GM19023 (cell line): ENCODE results near the gene ELP2.

Experiments
- ATAC-seq: cut with Tn5 transposase; IDR thresholded peaks from one replicate; pipeline ENCODE4 v1.9.1; 2021; ENCODE audit warnings: mild to moderate bottlenecking, moderate library complexity; ENCODE audit not compliant: unreplicated experiment

The ELP2 gene

GRCh38 chr18:36124841-36125240, 4.9 kb upstream of the ELP2 start:
- no peak for ATAC-seq

- ATAC-seq: no peak
These were observed 3.0 kb upstream of the ELP2 start for GRCh38 chr18:36126668-36127067.

GRCh38 chr18:36127836-36128529, 1.7 kb upstream of the ELP2 start:
- no peak for ATAC-seq

- no peak for ATAC-seq
These were observed 1.2 kb upstream of the ELP2 start for GRCh38 chr18:36128530-36128870.

- ATAC-seq: peak; percentile 27
These were observed 796 bp upstream of the ELP2 start for GRCh38 chr18:36128907-36129299.

GRCh38 chr18:36130039-36130831, 536 bp downstream of the ELP2 start:
- ATAC-seq: peak; percentile 22

- ATAC-seq: no peak
These were observed 1.4 kb downstream of the ELP2 start for GRCh38 chr18:36130883-36131653.

- ATAC-seq: no peak
These were observed 2.2 kb downstream of the ELP2 start for GRCh38 chr18:36131692-36132483.

GRCh38 chr18:36132756-36133155, 3.1 kb downstream of the ELP2 start:
- ATAC-seq: no peak

GRCh38 chr18:36135264-36135663, 5.6 kb downstream of the ELP2 start:
- no peak for ATAC-seq

GRCh38 chr18:36139245-36139644, 9.5 kb downstream of the ELP2 start:
- ATAC-seq: no peak

- no peak for ATAC-seq
These were observed 11.9 kb downstream of the ELP2 start for GRCh38 chr18:36141576-36141975.

- no peak for ATAC-seq
These were observed 13.1 kb downstream of the ELP2 start for GRCh38 chr18:36142751-36143150.

GRCh38 chr18:36143391-36143790, 13.7 kb downstream of the ELP2 start:
- no peak for ATAC-seq

- ATAC-seq: peak; percentile 92
These were observed 20.0 kb downstream of the ELP2 start for GRCh38 chr18:36149514-36150289.

GRCh38 chr18:36152781-36153180, 23.1 kb downstream of the ELP2 start:
- no peak for ATAC-seq

- no peak for ATAC-seq
These were observed 23.5 kb downstream of the ELP2 start for GRCh38 chr18:36153203-36153602.

- no peak for ATAC-seq
These were observed 24.1 kb downstream of the ELP2 start for GRCh38 chr18:36153771-36154170.

GRCh38 chr18:36155851-36156757, 26.4 kb downstream of the ELP2 start:
- ATAC-seq: no peak
